A549 (cell line): ENCODE measurements around the gene EFNB2. TPM values are rescaled to one million over a fixed set of nuclear protein-coding genes. Genes with fewer than 3 reads are reported as not detected.

ENCODE experiments used
- ATAC-seq, 2 experiments: fragments of 200-7000 bp in 1 of 2; fragments of >200 bp in 1 of 2; cut with Nextera tagmentation in 1 of 2; cut with Tn5 transposase in 1 of 2; 3 replicates each; pipeline versions ENCODE4 v1.8.0 to v1.9.1; 2018 to 2020; ENCODE audit warnings: mild to moderate bottlenecking in 1 of 2, moderate library complexity in 1 of 2
- CTCF ChIA-PET: fragments of 300-600 bp; sonication (Branson Sonifier 250); formaldehyde crosslinking; extraction: SDS; loops from one replicate; lab custom pipeline; 2021; ENCODE audit warnings: antibody characterized with exemption, inconsistent platforms; lab: Yijun Ruan, JAX
- POLR2A ChIA-PET: fragments of 350-600 bp; formaldehyde crosslinking; extraction: SDS; loops from one replicate; lab custom pipeline; 2021; ENCODE audit warnings: antibody characterized with exemption, inconsistent platforms; lab: Yijun Ruan, JAX
- DNase-seq, 2 experiments: peaks; one replicate each; pipeline versions ENCODE4 v3.0.0 to v3.0.0-alpha.2; 2011 to 2016; ENCODE audit warnings: low read depth in 1 of 2, low spot score in 1 of 2
- FAIRE-seq: peaks from 2 replicates; lab custom pipeline; 2011; peaks lifted over from hg19 to GRCh38; lab: Jason Lieb, UNC
- H3K27ac ChIP-seq, 2 experiments: fragments of >200 bp; sonication (Bioruptor Twin); formaldehyde crosslinking; 3 replicates each; pipeline ENCODE4 v1.5.1; 2016 to 2017
- H3K4me1 ChIP-seq: fragments of >200 bp; sonication (Bioruptor Twin); formaldehyde crosslinking; 3 replicates; pipeline ENCODE4 v1.6.1; 2016
- H3K4me2 ChIP-seq: fragments of >200 bp; sonication (Bioruptor Twin); formaldehyde crosslinking; 3 replicates; pipeline ENCODE4 v1.6.1; 2016
- H3K4me3 ChIP-seq: fragments of >200 bp; sonication (Bioruptor Twin); formaldehyde crosslinking; 3 replicates; pipeline ENCODE4 v1.5.1; 2016
- H3K9me3 ChIP-seq: fragments of >200 bp; sonication (Bioruptor Twin); formaldehyde crosslinking; 3 replicates; pipeline ENCODE4 v1.6.1; 2016
- CHD2 ChIP-seq: fragments of 150-350 bp; IDR thresholded peaks from 2 replicates; pipeline ENCODE4 v1.6.1; 2014; ENCODE audit warnings: low read length; ENCODE audit not compliant: partially characterized antibody
- CHD4 ChIP-seq: fragments of 200-600 bp; sonication (generic); IDR thresholded peaks from 2 replicates; pipeline ENCODE4 v1.6.1; 2016; ENCODE audit warnings: antibody characterized with exemption, mild to moderate bottlenecking, borderline replicate concordance
- EHMT2 ChIP-seq: fragments of 200-600 bp; sonication (generic); IDR thresholded peaks from 2 replicates; pipeline ENCODE4 v1.6.1; 2016; ENCODE audit warnings: antibody characterized with exemption, low read depth, mild to moderate bottlenecking, moderate library complexity
- FOSB ChIP-seq: fragments of 250-450 bp; sonication (Bioruptor Pico); IDR thresholded peaks from 2 replicates; pipeline ENCODE4 v1.5.0; 2020; ENCODE audit warnings: mild to moderate bottlenecking, moderate library complexity
- FOSL2 ChIP-seq, 2 experiments: fragments of 450-650 bp in 1 of 2; fragments of >200 bp in 1 of 2; sonication (Bioruptor Twin) in 1 of 2; formaldehyde crosslinking; IDR thresholded peaks; 2 replicates each; pipeline versions ENCODE4 v1.5.0 to v1.6.1; 2016 to 2020; ENCODE audit warnings: mild to moderate bottlenecking in 1 of 2, moderate library complexity in 1 of 2
- GATA3 ChIP-seq: IDR thresholded peaks from 2 replicates; pipeline ENCODE4 v1.6.1; 2012; ENCODE audit warnings: borderline replicate concordance
- HEYL ChIP-seq: fragments of 250-450 bp; sonication (Bioruptor Pico); IDR thresholded peaks from 2 replicates; pipeline ENCODE4 v1.8.0; 2021; ENCODE audit warnings: mild to moderate bottlenecking, moderate library complexity
- HOXA7 ChIP-seq: fragments of 250-450 bp; sonication (Bioruptor Pico); IDR thresholded peaks from 2 replicates; pipeline ENCODE4 v1.5.0; 2020; ENCODE audit warnings: mild to moderate bottlenecking, moderate library complexity
- KDM5A ChIP-seq: fragments of 200-600 bp; sonication (generic); IDR thresholded peaks from 2 replicates; pipeline ENCODE4 v1.6.1; 2016; ENCODE audit warnings: antibody characterized with exemption, mild to moderate bottlenecking
- MAZ ChIP-seq: fragments of 150-350 bp; IDR thresholded peaks from 2 replicates; pipeline ENCODE4 v1.6.1; 2014; ENCODE audit warnings: antibody characterized with exemption, low read depth, low read length, borderline replicate concordance
- MYC ChIP-seq: IDR thresholded peaks from 2 replicates; pipeline ENCODE4 v1.6.1; 2012; ENCODE audit warnings: mild to moderate bottlenecking, inconsistent platforms, low read length, improper control_type of control experiment, borderline replicate concordance
- NPAS2 ChIP-seq: fragments of 250-450 bp; sonication (Bioruptor Pico); IDR thresholded peaks from 2 replicates; pipeline ENCODE4 v1.8.0; 2022; ENCODE audit warnings: mild to moderate bottlenecking, moderate library complexity, borderline replicate concordance
- PHF8 ChIP-seq: fragments of 200-600 bp; sonication (generic); IDR thresholded peaks from 2 replicates; pipeline ENCODE4 v1.6.1; 2016; ENCODE audit warnings: low read depth, mild to moderate bottlenecking, antibody characterized with exemption, moderate library complexity, borderline replicate concordance
- POLR2AphosphoS2 ChIP-seq: conservative IDR thresholded peaks from 2 replicates; pipeline ENCODE4 v1.6.1; 2012; ENCODE audit warnings: low read length, improper control_type of control experiment, inconsistent platforms
- RAD21 ChIP-seq, 2 experiments: fragments of >200 bp in 1 of 2; sonication (Bioruptor Twin) in 1 of 2; formaldehyde crosslinking in 1 of 2; IDR thresholded peaks in 1 of 2; conservative IDR thresholded peaks in 1 of 2; 2 replicates in 1 of 2; 3 replicates in 1 of 2; pipeline ENCODE4 v1.6.1; 2012 to 2018; ENCODE audit warnings: inconsistent platforms in 1 of 2
- REST ChIP-seq: fragments of 200-600 bp; sonication (generic); IDR thresholded peaks from 2 replicates; pipeline ENCODE4 v1.6.1; 2016; ENCODE audit warnings: antibody characterized with exemption, mild to moderate bottlenecking, moderate library complexity
- SMC3 ChIP-seq: fragments of >200 bp; sonication (Bioruptor Twin); formaldehyde crosslinking; IDR thresholded peaks from 3 replicates; pipeline ENCODE4 v1.6.1; 2018; ENCODE audit warnings: inconsistent platforms
- SREBF2 ChIP-seq: fragments of 450-650 bp; IDR thresholded peaks from 2 replicates; pipeline ENCODE4 v1.6.1; 2014; ENCODE audit warnings: mild to moderate bottlenecking, moderate library complexity
- TFCP2L1 ChIP-seq: fragments of 250-450 bp; sonication (Bioruptor Pico); IDR thresholded peaks from 2 replicates; pipeline ENCODE4 v1.5.0; 2021; ENCODE audit warnings: mild to moderate bottlenecking
- USF2 ChIP-seq: fragments of 450-650 bp; IDR thresholded peaks from 2 replicates; pipeline ENCODE4 v1.6.1; 2014; ENCODE audit warnings: antibody characterized with exemption
- ZC3H11A ChIP-seq: fragments of 450-650 bp; IDR thresholded peaks from 2 replicates; pipeline ENCODE4 v1.6.1; 2014; ENCODE audit warnings: antibody characterized with exemption, mild to moderate bottlenecking
- ZFP36 ChIP-seq: fragments of 450-650 bp; IDR thresholded peaks from 2 replicates; pipeline ENCODE4 v1.6.1; 2014; ENCODE audit warnings: borderline replicate concordance; ENCODE audit not compliant: partially characterized antibody
- ZSCAN20 ChIP-seq: fragments of 250-450 bp; sonication (Bioruptor Pico); IDR thresholded peaks from 2 replicates; pipeline ENCODE4 v1.8.0; 2022; ENCODE audit warnings: mild to moderate bottlenecking, moderate library complexity
- WGBS: methylation state at CpG from one replicate; pipeline ENCODE4 v1.1.6; 2017; ENCODE audit errors: missing lambda C conversion rate; 5-methylcytosine and 5-hydroxymethylcytosine counted together
- polyA plus RNA-seq, 4 experiments: library from polyadenylated mRNA; depleted of rRNA in 3 of 4; stranded (reverse); fragments of >200 nt; fragmentation: RNase III in 1 of 4; extraction: RNeasy Plus Mini Kit Qiagen cat#74134 plus additional on column Dnase treatment in 1 of 4; gene quantifications; 2 replicates in 3 of 4; 3 replicates in 1 of 4; pipeline ENCODE4 v1.2.3, GENCODE V29; 2011 to 2017
- TF ChIP-seq, protein P1 (sequence below): fragments of 150-350 bp; IDR thresholded peaks from 2 replicates; pipeline ENCODE4 v1.6.1; 2014; ENCODE audit warnings: low read depth, mild to moderate bottlenecking, low read length
- TF ChIP-seq, protein P2 (sequence below): fragments of 250-450 bp; sonication (Bioruptor Pico); IDR thresholded peaks from 2 replicates; pipeline ENCODE4 v1.5.0; 2021; ENCODE audit warnings: mild to moderate bottlenecking, moderate library complexity, borderline replicate concordance

The EFNB2 gene
- polyA plus RNA-seq, 2 of the 4 experiments (the other 2 are of a cell fraction), result 1.0 to 1.3 TPM

- CTCF ChIA-PET, result interaction anchor here (1.4 kb wide), 1 partner anchor 28 kb away, joined by 3 read pairs; no protein-coding TSS in a partner anchor
- no peak for FAIRE-seq
- DNase-seq, result peak in 1 of 2 experiments; percentile 25
- TF ChIP-seq ZFP36 (no peak), MYC (no peak), NPAS2 (no peak), SMC3 (no peak), MAZ (no peak), FOSL2 (IDR thresholded peaks at IDR 0.05) (no peak), FOSL2 (CRISPR knock-in tag; IDR thresholded peaks at IDR 0.05) (no peak), SREBF2 (no peak), KDM5A (no peak), USF2 (no peak), REST (no peak), RAD21 (conservative IDR thresholded peaks at IDR 0.05 in 1 of 2, IDR thresholded peaks at IDR 0.05 in 1 of 2) (no peak), ZC3H11A (no peak), ZSCAN20 (CRISPR knock-in tag) (no peak), TFCP2L1 (no peak), FOSB (CRISPR knock-in tag) (no peak), CHD2 (no peak), CHD4 (no peak), EHMT2 (no peak)
- TF ChIP-seq, protein P1, sequence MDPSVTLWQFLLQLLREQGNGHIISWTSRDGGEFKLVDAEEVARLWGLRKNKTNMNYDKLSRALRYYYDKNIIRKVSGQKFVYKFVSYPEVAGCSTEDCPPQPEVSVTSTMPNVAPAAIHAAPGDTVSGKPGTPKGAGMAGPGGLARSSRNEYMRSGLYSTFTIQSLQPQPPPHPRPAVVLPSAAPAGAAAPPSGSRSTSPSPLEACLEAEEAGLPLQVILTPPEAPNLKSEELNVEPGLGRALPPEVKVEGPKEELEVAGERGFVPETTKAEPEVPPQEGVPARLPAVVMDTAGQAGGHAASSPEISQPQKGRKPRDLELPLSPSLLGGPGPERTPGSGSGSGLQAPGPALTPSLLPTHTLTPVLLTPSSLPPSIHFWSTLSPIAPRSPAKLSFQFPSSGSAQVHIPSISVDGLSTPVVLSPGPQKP, result no peak
- TF ChIP-seq, all 56 proteins: peak for 0
- WGBS, result 75% methylated on average over 11 of the region's 11 CpGs
- Histone ChIP-seq H3K9me3 (no peaks in the 10 kb centered on the region), H3K4me1 (peaks cover 8% of the 10 kb centered on the region; the same call in 1 of the 3 replicates), H3K4me2 (peak overlapping the region; percentile 60), H3K4me3 (no peak overlapping the region), H3K27ac (peak overlapping the region; percentile 53 to 67; a peak in 5 of 6 replicates)
- POLR2A ChIA-PET, result no interaction called here
- ATAC-seq, result no peak
These were observed 27.7 kb downstream of the EFNB2 start for GRCh38 chr13:106507560-106508274.

DNA sequence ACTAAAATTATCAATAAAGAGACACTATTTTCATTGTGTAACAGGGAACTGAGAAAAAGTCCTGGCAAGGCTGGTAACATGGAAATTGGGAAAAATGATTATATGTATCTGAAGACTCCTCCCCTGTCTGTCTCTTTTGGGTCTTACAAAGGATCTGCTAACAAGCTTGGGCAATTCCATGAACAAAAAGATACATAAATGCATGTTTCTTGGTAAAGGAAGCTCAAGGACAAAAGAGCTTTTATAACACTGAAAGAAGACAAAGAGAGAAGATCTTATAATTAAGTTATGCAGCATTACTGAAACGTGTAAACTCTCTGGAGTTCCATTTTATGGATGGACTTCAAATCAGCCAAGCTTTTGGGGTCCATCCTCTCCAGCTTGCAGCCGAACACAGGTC lies 29.2 kb downstream of the EFNB2 start:
- CTCF ChIA-PET, result interaction anchor here (1.0 kb wide), 1 partner anchor 28 kb away, joined by 3 read pairs; no protein-coding TSS in a partner anchor
- FAIRE-seq, result no peak
- no peak for ATAC-seq
- Histone ChIP-seq H3K4me1 (peaks cover 8% of the 10 kb centered on the region; the same call in 1 of the 3 replicates), H3K9me3 (no peaks in the 10 kb centered on the region), H3K4me3 (no peak overlapping the region), H3K27ac (no peak overlapping the region), H3K4me2 (no peak overlapping the region)
- WGBS, result 78% methylated on average over 2 of the region's 2 CpGs
- DNase-seq, result no peak
- POLR2A ChIA-PET, result no interaction called here
- no peak for TF ChIP-seq PHF8
- no peak for TF ChIP-seq EHMT2
- TF ChIP-seq ZFP36, result no peak
- TF ChIP-seq MYC, result no peak
- no peak for TF ChIP-seq HOXA7 (CRISPR knock-in tag)
- TF ChIP-seq POLR2AphosphoS2, result no peak
- TF ChIP-seq USF2, result no peak
- TF ChIP-seq HEYL (CRISPR knock-in tag), result no peak
- TF ChIP-seq TFCP2L1, result no peak
- no peak for TF ChIP-seq GATA3
- TF ChIP-seq, protein P2, sequence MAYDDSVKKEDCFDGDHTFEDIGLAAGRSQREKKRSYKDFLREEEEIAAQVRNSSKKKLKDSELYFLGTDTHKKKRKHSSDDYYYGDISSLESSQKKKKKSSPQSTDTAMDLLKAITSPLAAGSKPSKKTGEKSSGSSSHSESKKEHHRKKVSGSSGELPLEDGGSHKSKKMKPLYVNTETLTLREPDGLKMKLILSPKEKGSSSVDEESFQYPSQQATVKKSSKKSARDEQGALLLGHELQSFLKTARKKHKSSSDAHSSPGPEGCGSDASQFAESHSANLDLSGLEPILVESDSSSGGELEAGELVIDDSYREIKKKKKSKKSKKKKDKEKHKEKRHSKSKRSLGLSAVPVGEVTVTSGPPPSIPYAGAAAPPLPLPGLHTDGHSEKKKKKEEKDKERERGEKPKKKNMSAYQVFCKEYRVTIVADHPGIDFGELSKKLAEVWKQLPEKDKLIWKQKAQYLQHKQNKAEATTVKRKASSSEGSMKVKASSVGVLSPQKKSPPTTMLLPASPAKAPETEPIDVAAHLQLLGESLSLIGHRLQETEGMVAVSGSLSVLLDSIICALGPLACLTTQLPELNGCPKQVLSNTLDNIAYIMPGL, result no peak
